ENCODE results near the gene PRDM7.
A peak's percentile ranks its signal among the peaks of the same experiment; 100 is the strongest.

Gene PRDM7

DNA sequence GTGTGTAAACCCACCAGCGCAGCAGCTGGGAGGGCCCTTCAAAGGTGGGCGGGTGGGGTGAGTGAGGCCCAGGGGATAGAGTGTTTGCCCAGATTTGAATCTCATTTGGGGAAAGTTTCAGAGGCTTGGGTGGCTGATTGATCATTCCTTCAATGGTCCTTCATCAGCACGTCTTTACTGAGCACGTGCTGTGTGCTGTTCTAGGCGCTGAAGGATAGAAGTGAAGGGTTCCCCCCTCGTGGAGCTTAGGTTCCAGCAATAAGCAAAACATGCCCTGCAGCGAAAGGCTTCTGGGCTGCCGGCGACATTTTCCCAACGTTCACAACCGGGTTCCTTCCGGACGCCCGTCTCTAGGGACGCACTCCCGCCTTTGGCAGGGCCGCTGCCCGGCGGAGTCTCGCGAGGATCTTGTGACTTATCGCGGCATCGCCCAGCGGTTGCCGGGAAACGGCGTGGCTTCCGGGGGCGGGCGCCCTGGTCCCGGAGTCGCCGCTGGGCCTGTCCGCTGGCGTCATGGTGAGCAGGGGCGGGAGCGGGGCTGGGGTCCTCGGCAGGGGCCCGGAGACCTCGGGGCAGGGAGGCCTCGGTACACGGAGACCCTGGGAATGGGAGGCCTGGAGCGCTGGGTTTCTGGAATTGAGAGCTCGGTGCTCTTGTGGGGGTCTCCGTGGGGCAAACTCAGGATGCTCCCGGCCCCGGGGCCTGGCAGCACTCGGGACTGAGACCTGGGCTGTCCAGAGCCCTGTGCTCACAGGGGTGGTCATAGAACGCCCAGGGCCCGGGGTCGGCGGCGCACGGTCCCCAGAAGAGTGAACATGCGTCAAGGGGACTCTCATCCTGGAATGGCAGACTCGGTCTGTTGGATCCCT lies 54.7 kb downstream of the PRDM7 start:
- 50 to 57% methylated on average over 43 to 48 of the region's 57 CpGs for WGBS, 2 experiments (ENCODE audit: insufficient coverage in 2 of 2)
- no peaks in the 10 kb centered on the region for H3K9me3 ChIP-seq (ENCODE audit: control insufficient read depth, low read length)
- H3K4me1 ChIP-seq (ENCODE audit: control insufficient read depth, insufficient read depth, low read length, poor library complexity, severe bottlenecking) = peaks cover 29% of the 10 kb centered on the region
- peak overlapping the region; percentile 41 for H3K27ac ChIP-seq (ENCODE audit: low read depth, low read length, severe bottlenecking)
- H3K36me3 ChIP-seq (ENCODE audit: control insufficient read depth, insufficient read depth, low read length) = no peaks in the 10 kb centered on the region
- H3K4me3 ChIP-seq (ENCODE audit: extremely low read depth, insufficient read depth, low read length, poor library complexity, severe bottlenecking) = peak overlapping the region; percentile 50

DNA sequence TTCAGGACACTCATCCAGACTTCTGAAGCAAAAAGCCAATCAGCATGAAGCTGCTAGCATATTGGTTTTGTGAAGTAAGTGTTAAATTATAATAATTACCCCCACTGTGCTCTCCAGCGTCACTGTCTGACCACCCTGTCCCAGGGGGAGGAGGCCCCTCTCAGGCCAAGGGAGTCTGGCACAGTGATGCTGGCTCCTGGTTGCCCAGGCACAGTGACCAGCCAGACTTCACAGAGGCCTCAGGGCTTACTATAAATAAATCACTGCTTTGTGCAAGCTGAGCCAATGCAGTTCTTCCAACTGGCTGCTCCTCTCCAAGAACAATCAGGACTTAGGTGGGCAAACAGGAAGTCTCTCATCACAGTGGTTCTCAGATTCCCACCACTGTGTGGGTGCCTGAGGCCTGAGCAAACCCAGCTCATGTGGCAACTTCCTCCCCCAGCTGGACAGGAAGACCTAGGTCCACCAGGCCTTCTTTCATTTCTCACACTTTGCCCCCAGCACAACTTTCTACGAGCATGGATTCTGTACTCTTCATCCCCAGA lies 56.2 kb downstream of the PRDM7 start:
- Histone ChIP-seq H3K9me3 (ENCODE audit: control insufficient read depth, low read length) (no peaks in the 10 kb centered on the region), H3K36me3 (ENCODE audit: control insufficient read depth, insufficient read depth, low read length) (no peaks in the 10 kb centered on the region), H3K4me3 (ENCODE audit: extremely low read depth, insufficient read depth, low read length, poor library complexity, severe bottlenecking) (no peak overlapping the region), H3K27ac (ENCODE audit: low read depth, low read length, severe bottlenecking) (peak overlapping the region; percentile 72), H3K4me1 (ENCODE audit: control insufficient read depth, insufficient read depth, low read length, poor library complexity, severe bottlenecking) (peaks cover 29% of the 10 kb centered on the region)
- 70 to 75% methylated on average over 1 to 2 of the region's 2 CpGs for WGBS, 2 experiments (ENCODE audit: insufficient coverage in 2 of 2)

DNA sequence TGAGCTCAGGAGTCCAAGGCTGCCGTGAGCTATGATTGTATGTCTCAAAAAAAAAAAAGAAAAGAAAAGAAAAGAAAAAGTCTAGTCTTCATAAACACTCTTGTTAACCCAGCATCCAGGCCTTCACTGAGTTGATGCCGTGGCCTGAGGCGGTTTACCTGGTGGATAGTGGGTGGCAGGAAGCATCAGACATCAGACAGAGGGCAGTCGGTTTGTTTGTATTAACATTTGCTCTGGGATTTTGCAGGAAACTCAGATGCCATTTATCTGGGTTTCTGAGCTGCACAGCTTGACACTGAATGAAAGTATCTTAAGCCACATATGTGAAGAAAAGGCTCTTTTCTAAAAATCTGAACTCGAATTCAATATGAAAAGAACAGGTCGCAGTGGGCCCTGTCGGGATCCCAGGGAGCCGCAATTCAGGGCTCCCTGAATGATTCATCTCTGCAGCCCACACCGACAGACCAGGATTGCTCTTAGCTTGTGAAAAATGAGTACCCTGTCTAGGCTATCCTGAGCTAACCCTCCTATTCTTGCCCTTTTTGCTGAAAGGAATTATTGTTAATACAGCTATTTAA lies 56.8 kb downstream of the PRDM7 start:
- 34 to 45% methylated on average over 5 of the region's 9 CpGs for WGBS, 2 experiments (ENCODE audit: insufficient coverage in 2 of 2)
- H3K27ac ChIP-seq (ENCODE audit: low read depth, low read length, severe bottlenecking) = peak overlapping the region; percentile 72

DNA sequence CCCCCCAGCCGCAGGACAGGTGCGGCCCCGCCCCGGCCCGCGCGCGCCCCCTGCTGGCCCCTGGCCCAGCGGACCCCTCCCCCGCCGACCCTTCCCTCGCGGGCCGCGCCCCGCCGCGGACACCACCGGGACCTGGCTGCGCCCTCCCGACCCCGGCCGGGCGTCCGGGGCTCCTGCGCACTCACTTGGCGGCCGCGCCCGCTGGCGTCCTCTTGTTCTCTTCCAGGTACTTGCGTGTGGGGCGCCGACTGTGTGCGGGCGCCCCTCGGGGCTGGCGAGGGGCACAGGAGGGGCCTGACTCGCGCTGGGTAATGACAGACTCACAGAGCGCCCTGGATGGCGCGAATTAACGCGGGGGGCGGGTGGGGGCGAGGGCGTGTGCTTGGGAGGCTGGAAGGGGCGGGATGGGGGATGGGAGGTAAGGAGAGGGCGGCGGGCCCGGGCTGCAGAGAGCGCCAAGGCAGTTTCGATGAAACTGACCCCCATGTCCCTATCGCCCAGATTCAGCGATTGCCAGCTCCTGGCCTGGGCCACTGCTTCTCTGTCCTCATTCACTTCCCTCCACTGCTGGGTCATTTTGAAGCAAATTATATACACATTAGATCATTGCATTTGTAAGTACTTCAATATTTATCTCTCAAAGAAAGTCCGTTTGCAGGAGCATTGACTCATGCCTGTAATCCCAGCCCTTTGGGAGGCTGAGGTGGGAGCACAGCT lies 57.4 kb downstream of the PRDM7 start:
- Histone ChIP-seq H3K4me3 (ENCODE audit: extremely low read depth, insufficient read depth, low read length, poor library complexity, severe bottlenecking) (peak overlapping the region; percentile 53), H3K9me3 (ENCODE audit: control insufficient read depth, low read length) (no peaks in the 10 kb centered on the region), H3K36me3 (ENCODE audit: control insufficient read depth, insufficient read depth, low read length) (no peaks in the 10 kb centered on the region), H3K27ac (ENCODE audit: low read depth, low read length, severe bottlenecking) (peak overlapping the region; percentile 72), H3K4me1 (ENCODE audit: control insufficient read depth, insufficient read depth, low read length, poor library complexity, severe bottlenecking) (peaks cover 38% of the 10 kb centered on the region)
- WGBS, 2 experiments (ENCODE audit: insufficient coverage in 2 of 2) = 2% methylated on average over 31 to 47 of the region's 57 CpGs

More for the DNA sequence above, 56.8 kb downstream of the PRDM7 start:
- no peaks in the 10 kb centered on the region for H3K36me3 ChIP-seq (ENCODE audit: control insufficient read depth, insufficient read depth, low read length)
- no peaks in the 10 kb centered on the region for H3K9me3 ChIP-seq (ENCODE audit: control insufficient read depth, low read length)
- H3K4me3 ChIP-seq (ENCODE audit: extremely low read depth, insufficient read depth, low read length, poor library complexity, severe bottlenecking) = peak overlapping the region; percentile 53
- H3K4me1 ChIP-seq (ENCODE audit: control insufficient read depth, insufficient read depth, low read length, poor library complexity, severe bottlenecking) = peaks cover 34% of the 10 kb centered on the region

DNA sequence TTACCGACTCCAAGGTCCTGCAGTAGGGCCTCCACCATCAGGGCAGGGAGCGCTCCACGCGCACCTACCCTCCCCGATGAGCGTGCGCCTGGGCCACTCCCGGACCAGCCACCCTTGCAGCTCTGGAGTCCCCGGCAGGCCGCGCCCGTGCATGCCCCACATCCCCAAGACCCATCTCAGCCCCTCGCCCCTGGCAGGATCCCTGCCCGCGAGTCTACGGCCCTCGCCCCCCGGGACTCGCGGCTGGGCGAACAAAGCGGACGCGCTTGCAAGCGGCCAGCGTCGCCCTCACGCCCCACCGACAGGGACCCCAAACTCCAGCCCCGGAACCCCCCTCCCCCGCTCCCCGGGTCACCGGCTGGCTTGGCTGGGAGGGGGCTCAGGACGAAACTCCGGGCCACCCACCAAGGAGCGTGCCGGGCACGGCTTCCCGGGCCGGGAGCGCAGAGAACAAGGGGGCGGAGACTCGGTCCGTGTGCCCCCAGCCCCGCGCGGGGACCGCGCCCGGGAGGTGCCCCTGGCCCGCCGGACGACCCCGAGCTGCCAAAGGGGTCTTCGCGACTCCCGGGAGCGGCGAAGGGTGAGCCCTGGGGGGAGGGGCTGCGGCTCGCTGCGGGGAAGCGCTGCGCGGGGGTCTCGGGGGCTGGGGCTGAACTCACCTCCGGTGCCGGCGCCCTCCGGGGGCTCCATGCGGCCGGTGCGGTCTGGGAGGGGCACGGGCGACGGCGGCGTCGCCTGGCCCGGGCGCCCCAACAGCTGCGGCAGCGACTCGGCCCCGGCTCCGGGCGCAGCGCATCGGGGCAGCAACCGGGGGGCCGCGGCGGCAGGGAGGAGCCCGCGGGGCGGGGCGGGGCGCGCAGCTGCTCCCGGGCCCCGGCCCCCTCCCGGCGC lies 58.2 kb downstream of the PRDM7 start, which contains the start of gene DBNDD1:
Gene DBNDD1 (minus strand): TSS at position 805 of the 891 bp plus-strand sequence. CDS start 115 bp downstream, at position 690.
- H3K36me3 ChIP-seq (ENCODE audit: control insufficient read depth, insufficient read depth, low read length) = no peaks in the 10 kb centered on the region
- H3K4me1 ChIP-seq (ENCODE audit: control insufficient read depth, insufficient read depth, low read length, poor library complexity, severe bottlenecking) = peaks cover 38% of the 10 kb centered on the region
- H3K4me3 ChIP-seq (ENCODE audit: extremely low read depth, insufficient read depth, low read length, poor library complexity, severe bottlenecking) = peak within 1 kb of the TSS; percentile 56
- WGBS, 2 experiments (ENCODE audit: insufficient coverage in 2 of 2) = 1% methylated on average over 54 to 72 of the region's 103 CpGs
- peak within 1 kb of the TSS; percentile 72 for H3K27ac ChIP-seq (ENCODE audit: low read depth, low read length, severe bottlenecking)
- H3K9me3 ChIP-seq (ENCODE audit: control insufficient read depth, low read length) = no peaks in the 10 kb centered on the region

DNA sequence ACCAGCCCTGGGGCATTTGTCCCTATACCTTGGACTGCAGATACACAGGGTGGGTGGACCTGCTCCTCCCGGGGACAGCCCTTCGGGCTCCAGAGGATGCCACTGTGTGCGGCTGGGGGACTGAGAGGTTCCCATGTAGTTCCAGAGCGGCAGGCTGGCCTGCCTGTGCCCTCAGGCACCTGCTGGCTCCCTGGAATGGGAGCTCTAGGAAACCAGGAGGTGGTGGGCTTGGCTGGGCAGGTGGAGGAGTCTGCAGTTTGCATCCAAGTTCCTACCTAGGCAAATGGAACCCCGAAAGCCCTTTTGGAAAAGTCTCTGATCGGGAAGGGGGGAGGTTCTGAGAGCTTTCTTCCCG lies 58.9 kb downstream of the PRDM7 start:
- no peaks in the 10 kb centered on the region for H3K9me3 ChIP-seq (ENCODE audit: control insufficient read depth, low read length)
- H3K4me1 ChIP-seq (ENCODE audit: control insufficient read depth, insufficient read depth, low read length, poor library complexity, severe bottlenecking) = peaks cover 38% of the 10 kb centered on the region
- no peak overlapping the region for H3K27ac ChIP-seq (ENCODE audit: low read depth, low read length, severe bottlenecking)
- WGBS, 2 experiments (ENCODE audit: insufficient coverage in 2 of 2) = 16 to 31% methylated on average over 7 of the region's 7 CpGs
- H3K36me3 ChIP-seq (ENCODE audit: control insufficient read depth, insufficient read depth, low read length) = no peaks in the 10 kb centered on the region
- H3K4me3 ChIP-seq (ENCODE audit: extremely low read depth, insufficient read depth, low read length, poor library complexity, severe bottlenecking) = peak overlapping the region; percentile 56

DNA sequence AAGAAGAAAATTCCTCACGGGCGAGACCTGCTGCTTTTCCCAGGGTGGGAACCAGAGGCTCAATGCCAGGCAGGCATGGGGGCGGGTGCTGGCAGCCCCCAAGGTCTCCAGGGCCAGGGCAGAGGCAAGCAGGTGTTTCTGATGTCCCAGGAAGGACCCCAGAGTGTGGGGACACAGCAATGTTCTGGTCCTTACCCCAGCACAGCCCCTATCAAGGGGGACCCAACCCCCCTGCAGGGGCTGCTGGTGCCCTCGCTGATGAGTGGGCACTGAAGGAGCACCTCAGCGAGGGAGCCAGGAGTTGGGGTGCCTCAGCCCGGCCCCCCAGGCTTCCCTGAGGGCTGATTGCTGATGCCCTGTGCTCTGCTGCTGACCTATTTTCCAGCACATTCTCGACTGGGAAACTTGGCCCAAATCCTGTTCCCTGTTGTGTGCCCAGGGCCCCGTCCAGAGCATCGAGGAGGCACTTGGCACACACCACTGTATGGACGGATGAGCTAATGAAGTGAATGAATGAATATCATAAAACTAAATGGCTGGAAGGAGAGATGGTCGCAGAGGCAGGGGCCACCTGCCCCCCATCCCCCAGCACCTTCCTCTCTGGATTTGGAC lies 60.7 kb downstream of the PRDM7 start:
- WGBS, 2 experiments (ENCODE audit: insufficient coverage in 2 of 2) = 87 to 92% methylated on average over 8 to 11 of the region's 11 CpGs
- H3K36me3 ChIP-seq (ENCODE audit: control insufficient read depth, insufficient read depth, low read length) = no peaks in the 10 kb centered on the region
- H3K4me1 ChIP-seq (ENCODE audit: control insufficient read depth, insufficient read depth, low read length, poor library complexity, severe bottlenecking) = peaks cover 31% of the 10 kb centered on the region
- no peak overlapping the region for H3K4me3 ChIP-seq (ENCODE audit: extremely low read depth, insufficient read depth, low read length, poor library complexity, severe bottlenecking)
- H3K27ac ChIP-seq (ENCODE audit: low read depth, low read length, severe bottlenecking) = no peak overlapping the region
- no peaks in the 10 kb centered on the region for H3K9me3 ChIP-seq (ENCODE audit: control insufficient read depth, low read length)

DNA sequence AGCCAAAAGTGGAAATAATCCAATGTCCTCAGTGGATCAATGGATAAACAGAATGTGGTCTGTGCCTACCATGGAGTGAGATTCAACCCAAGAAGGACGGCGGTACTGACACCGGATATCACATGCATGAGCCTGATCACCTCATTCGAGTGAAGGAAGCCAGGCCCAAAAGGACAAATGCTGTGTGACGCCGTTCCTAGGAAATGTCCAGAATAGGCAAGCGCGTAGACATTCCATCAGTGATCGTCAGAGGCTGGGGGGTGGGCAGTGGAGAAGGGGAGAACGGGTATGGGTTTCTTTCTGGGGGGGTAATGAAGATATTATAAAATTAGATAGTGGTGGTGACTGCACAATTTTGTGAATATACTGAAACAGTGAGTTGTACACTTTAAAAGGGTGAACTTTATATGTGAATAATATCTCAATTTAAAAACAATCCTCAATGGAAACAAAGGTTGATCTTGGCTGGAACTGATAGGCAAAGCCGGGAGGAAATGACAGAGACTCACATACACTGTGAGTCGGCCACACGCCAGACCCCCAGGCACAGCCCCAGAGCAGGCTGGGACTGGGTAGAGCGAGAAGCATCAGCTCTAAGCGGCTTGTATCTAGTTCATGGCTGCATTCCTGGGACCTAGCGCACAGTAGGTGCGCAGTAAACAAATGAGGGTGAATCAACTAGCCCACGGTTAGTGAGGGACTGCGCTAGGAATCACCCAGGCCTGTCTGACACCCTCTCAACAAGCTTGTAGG lies 61.4 kb downstream of the PRDM7 start:
- Histone ChIP-seq H3K27ac (ENCODE audit: low read depth, low read length, severe bottlenecking) (no peak overlapping the region), H3K36me3 (ENCODE audit: control insufficient read depth, insufficient read depth, low read length) (no peaks in the 10 kb centered on the region), H3K4me3 (ENCODE audit: extremely low read depth, insufficient read depth, low read length, poor library complexity, severe bottlenecking) (no peak overlapping the region), H3K9me3 (ENCODE audit: control insufficient read depth, low read length) (no peaks in the 10 kb centered on the region), H3K4me1 (ENCODE audit: control insufficient read depth, insufficient read depth, low read length, poor library complexity, severe bottlenecking) (peaks cover 25% of the 10 kb centered on the region)
- 89 to 93% methylated on average over 19 of the region's 19 CpGs for WGBS, 2 experiments (ENCODE audit: insufficient coverage in 2 of 2)

DNA sequence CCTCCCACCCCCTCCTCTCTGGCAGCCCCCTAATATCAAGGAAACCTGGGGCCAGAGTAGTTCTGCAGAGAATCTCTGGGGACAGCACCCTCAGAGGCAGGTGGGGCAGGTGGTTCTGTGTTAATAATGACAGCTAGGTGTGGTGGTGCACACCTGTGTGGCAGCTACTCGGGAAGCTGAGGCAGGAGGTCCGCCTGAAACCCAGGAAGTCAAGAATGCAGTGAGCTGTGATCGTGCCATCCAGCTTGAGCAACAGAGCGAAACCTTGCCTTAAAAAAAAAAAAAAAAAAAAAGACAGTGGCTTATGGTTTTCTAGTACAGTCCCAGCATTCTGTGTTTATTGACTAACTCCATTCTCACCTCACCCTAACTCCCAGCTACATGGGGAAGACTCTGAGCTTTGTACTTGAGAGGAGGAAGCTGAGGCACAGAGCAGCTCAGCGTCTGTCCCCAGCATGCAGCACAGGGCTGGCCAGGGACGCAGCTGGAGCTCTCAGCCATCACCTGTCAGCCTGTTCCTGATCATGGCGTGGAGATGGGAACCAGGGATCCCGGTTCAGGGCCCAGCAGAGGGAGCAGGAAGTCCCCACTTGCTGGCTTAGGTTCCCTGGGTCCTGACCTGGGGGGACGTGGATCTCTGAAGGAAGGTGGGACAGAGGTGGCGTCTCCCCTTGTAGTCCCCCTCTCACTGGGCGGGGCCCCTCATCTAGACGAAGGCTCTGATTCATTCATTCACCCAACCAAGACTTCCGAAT lies 64.0 kb downstream of the PRDM7 start:
- Histone ChIP-seq H3K9me3 (ENCODE audit: control insufficient read depth, low read length) (no peaks in the 10 kb centered on the region), H3K36me3 (ENCODE audit: control insufficient read depth, insufficient read depth, low read length) (no peaks in the 10 kb centered on the region), H3K27ac (ENCODE audit: low read depth, low read length, severe bottlenecking) (no peak overlapping the region), H3K4me3 (ENCODE audit: extremely low read depth, insufficient read depth, low read length, poor library complexity, severe bottlenecking) (no peak overlapping the region), H3K4me1 (ENCODE audit: control insufficient read depth, insufficient read depth, low read length, poor library complexity, severe bottlenecking) (peaks cover 10% of the 10 kb centered on the region)
- WGBS, 2 experiments (ENCODE audit: insufficient coverage in 2 of 2) = 68 to 89% methylated on average over 5 to 6 of the region's 13 CpGs
